Large intestine (tissue), 3 donors: ENCODE results near the gene GH1. TPM values are rescaled to one million over a fixed set of nuclear protein-coding genes. Genes with fewer than 3 reads are reported as not detected.
"Not testable (repeated sequence)": the region's sequence is repeated elsewhere in the genome, so short reads cannot be mapped to it uniquely, and the experiment has no call there.

Experiments
- DNase-seq, 2 donors: peaks; one replicate each; pipeline versions ENCODE4 v3.0.0 to v3.0.0-alpha.2; 2013
- H3K27ac ChIP-seq: one replicate; pipeline ENCODE4 v1.5.1; 2013; ENCODE audit warnings: low read length
- H3K27me3 ChIP-seq: 2 replicates; pipeline ENCODE4 v1.6.1; 2013; ENCODE audit warnings: low read length; ENCODE audit not compliant: control insufficient read depth, insufficient read depth
- H3K36me3 ChIP-seq: 2 replicates; pipeline ENCODE4 v1.6.1; 2013; ENCODE audit warnings: low read length; ENCODE audit not compliant: control insufficient read depth, insufficient read depth
- H3K4me1 ChIP-seq: one replicate; pipeline ENCODE4 v1.6.1; 2013; ENCODE audit warnings: low read length; ENCODE audit not compliant: control insufficient read depth, insufficient read depth
- H3K4me3 ChIP-seq: one replicate; pipeline ENCODE4 v1.5.1; 2013; ENCODE audit warnings: low read length
- H3K9me3 ChIP-seq: one replicate; pipeline ENCODE4 v1.6.1; 2013; ENCODE audit warnings: mild to moderate bottlenecking, low read depth, low read length, moderate library complexity; ENCODE audit not compliant: control insufficient read depth
- WGBS: methylation state at CpG from one replicate; pipeline ENCODE4 v1.1.5; 2013; ENCODE audit warnings: low lambda C conversion rate; ENCODE audit not compliant: insufficient coverage; 5-methylcytosine and 5-hydroxymethylcytosine counted together
- polyA plus RNA-seq: library from polyadenylated mRNA; unstranded; fragments of 120-200 nt; gene quantifications from one replicate; pipeline ENCODE4 v1.2.1, GENCODE V29; 2013

Gene GH1
- polyA plus RNA-seq, 1 donor, result not detected

- no peak overlapping the region for H3K27ac ChIP-seq
- no peaks in the 10 kb centered on the region for H3K4me1 ChIP-seq
- WGBS, result no CpG with 5 or more reads among the region's 7 CpGs
Measured at GRCh38 chr17:63914471-63914870, 4.2 kb downstream of the GH1 start.

DNA sequence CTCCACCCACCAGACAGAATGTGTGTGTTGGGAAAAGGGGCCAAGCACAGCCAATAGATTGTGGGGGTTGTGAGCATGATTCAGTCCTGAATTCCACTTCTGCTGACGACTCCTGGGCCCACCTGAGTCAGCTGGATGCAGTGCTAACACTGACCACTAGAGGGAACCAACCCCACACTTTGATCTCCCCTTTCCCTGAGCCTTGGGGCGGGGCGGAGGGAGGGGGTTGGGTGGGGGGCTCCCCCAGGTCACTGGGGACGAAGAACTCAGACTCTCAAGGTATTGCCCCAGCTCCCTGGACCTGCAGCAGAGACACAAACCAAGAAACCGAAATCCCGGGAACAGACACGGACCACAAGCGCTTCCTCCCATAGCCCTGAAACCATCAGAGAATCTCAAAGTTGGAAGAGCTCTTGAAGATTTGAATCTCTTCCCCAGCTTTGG is 7.0 kb downstream of the GH1 start:
- no CpG with 5 or more reads among the region's 8 CpGs for WGBS
- Histone ChIP-seq H3K27me3 (peaks cover 9% of the 10 kb centered on the region), H3K9me3 (no peaks in the 10 kb centered on the region), H3K4me1 (no peaks in the 10 kb centered on the region), H3K27ac (no peak overlapping the region), H3K36me3 (no peaks in the 10 kb centered on the region), H3K4me3 (no peak overlapping the region)
- DNase-seq, result no peak

More at GRCh38 chr17:63914471-63914870, 4.2 kb downstream of the GH1 start:
- no peaks in the 10 kb centered on the region for H3K9me3 ChIP-seq
- no peak overlapping the region for H3K4me3 ChIP-seq
- peaks cover 13% of the 10 kb centered on the region for H3K27me3 ChIP-seq
- DNase-seq, result no peak
- no peaks in the 10 kb centered on the region for H3K36me3 ChIP-seq

- no peak within 1 kb of the TSS for H3K4me3 ChIP-seq
- DNase-seq, result no peak
Measured at GRCh38 chr17:63911041-63911635, 7.5 kb downstream of the GH1 start, which contains the start of gene CSHL1. Gene CSHL1, minus strand, starts transcription at chr17:63911258. Its CDS starts 62 bp downstream, at chr17:63911196.

GRCh38 chr17:63910096-63910495 is 8.5 kb downstream of the GH1 start:
- no peak overlapping the region for H3K27ac ChIP-seq
- H3K36me3 ChIP-seq, result no peaks in the 10 kb centered on the region
- H3K4me3 ChIP-seq, result no peak overlapping the region
- H3K9me3 ChIP-seq, result no peaks in the 10 kb centered on the region
- no peaks in the 10 kb centered on the region for H3K4me1 ChIP-seq
- WGBS, result no CpG with 5 or more reads among the region's 14 CpGs
- DNase-seq, result no peak
- H3K27me3 ChIP-seq, result peaks cover 9% of the 10 kb centered on the region

More at GRCh38 chr17:63911041-63911635, 7.5 kb downstream of the GH1 start, which contains the start of gene CSHL1:
- no peak within 1 kb of the TSS for H3K27ac ChIP-seq
- no peaks in the 10 kb centered on the region for H3K9me3 ChIP-seq
- no peaks in the 10 kb centered on the region for H3K4me1 ChIP-seq
- H3K36me3 ChIP-seq, result no peaks in the 10 kb centered on the region
- H3K27me3 ChIP-seq, result peaks cover 9% of the 10 kb centered on the region
- no CpG with 5 or more reads among the region's 15 CpGs for WGBS

- DNase-seq, H3K9me3 ChIP-seq, H3K27me3 ChIP-seq, H3K4me1 ChIP-seq, H3K27ac ChIP-seq, H3K4me3 ChIP-seq, H3K36me3 ChIP-seq: not testable (repeated sequence)
- WGBS, result no CpG with 5 or more reads among the region's 10 CpGs
Measured at GRCh38 chr17:63909586-63909985, 9.1 kb downstream of the GH1 start.

GRCh38 chr17:63907161-63907778 is 11.4 kb downstream of the GH1 start:
- not testable (repeated sequence) for H3K9me3 ChIP-seq, H3K4me1 ChIP-seq, DNase-seq, H3K27ac ChIP-seq, H3K4me3 ChIP-seq, H3K36me3 ChIP-seq
- H3K27me3 ChIP-seq, result peaks cover 12% of the 10 kb centered on the region
- no CpG with 5 or more reads among the region's 12 CpGs for WGBS

- WGBS, result no CpG with 5 or more reads among the region's 8 CpGs
- not testable (repeated sequence) for DNase-seq
Measured at GRCh38 chr17:63904796-63905195, 13.8 kb downstream of the GH1 start.

GRCh38 chr17:63903787-63904201 is 14.8 kb downstream of the GH1 start:
- H3K4me1 ChIP-seq, DNase-seq, H3K27ac ChIP-seq, H3K36me3 ChIP-seq, H3K27me3 ChIP-seq, H3K4me3 ChIP-seq, H3K9me3 ChIP-seq: not testable (repeated sequence)
- WGBS, result no CpG with 5 or more reads among the region's 5 CpGs

More at GRCh38 chr17:63904796-63905195, 13.8 kb downstream of the GH1 start:
- not testable (repeated sequence) for H3K27me3 ChIP-seq, H3K4me3 ChIP-seq, H3K36me3 ChIP-seq, H3K27ac ChIP-seq, H3K4me1 ChIP-seq, H3K9me3 ChIP-seq

- H3K27ac ChIP-seq, H3K27me3 ChIP-seq, H3K9me3 ChIP-seq, DNase-seq, H3K4me3 ChIP-seq, H3K4me1 ChIP-seq, H3K36me3 ChIP-seq: not testable (repeated sequence)
- WGBS, result no CpG with 5 or more reads among the region's 2 CpGs
Measured at GRCh38 chr17:63901971-63902370, 16.7 kb downstream of the GH1 start.

DNA sequence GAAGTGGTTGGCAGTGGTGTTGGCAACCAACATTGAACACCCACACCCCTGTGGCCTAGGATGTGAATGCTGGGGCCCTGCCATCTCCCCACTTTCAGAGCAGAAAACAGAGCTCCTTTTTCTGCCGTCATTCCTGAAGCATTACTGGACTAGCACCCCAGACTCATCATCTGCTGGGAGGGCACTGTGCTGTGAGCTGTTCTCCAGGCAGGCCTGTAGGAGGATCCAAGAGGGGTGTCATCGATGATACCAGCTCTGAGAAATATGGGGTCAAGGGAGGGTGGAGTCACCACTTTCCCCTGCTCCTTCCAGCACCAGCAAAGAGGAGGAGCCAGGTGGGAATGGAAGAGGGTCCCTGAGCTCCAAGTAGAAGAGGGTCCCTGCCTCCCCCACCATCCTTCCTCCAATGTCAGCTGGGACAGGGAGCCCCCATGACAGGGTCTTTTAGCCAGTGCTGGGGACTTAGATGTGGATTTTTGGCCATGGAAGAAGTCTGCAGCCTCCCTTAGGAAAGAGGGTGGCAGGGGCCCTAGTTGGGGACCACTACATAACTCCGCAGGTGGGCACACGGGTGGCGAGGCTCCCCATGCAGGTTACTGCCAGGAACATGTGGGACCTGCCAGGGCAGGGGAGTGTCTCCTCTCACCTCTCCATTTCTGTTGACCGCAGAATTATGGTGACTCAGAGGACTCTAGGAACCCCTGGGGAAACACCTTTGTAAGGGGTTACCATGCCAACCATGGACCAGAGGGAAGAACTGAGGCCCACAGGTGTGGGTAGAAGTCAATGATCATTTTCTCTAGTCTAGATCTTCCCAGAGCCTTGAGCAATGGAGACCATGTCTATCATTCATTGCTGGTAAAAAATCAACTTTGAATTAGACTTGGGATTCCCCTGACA is 19.5 kb downstream of the GH1 start:
- WGBS, result no CpG with 5 or more reads among the region's 6 CpGs
- H3K4me3 ChIP-seq, H3K9me3 ChIP-seq, H3K4me1 ChIP-seq, H3K27me3 ChIP-seq, H3K27ac ChIP-seq, H3K36me3 ChIP-seq, DNase-seq: not testable (repeated sequence)
